ENCODE results near the gene DOCK6. TPM values are rescaled to one million over a fixed set of nuclear protein-coding genes. Genes with fewer than 3 reads are reported as not detected.

The DOCK6 gene
- total RNA-seq, 2 donors from 2014 or later = 77.1 to 89.2 TPM

GRCh38 chr19:11154683-11155047 is 107.7 kb downstream of the DOCK6 start:
- Histone ChIP-seq H3K9me3 (no peaks in the 10 kb centered on the region), H3K36me3 (replicated peaks in 1 of 2; ENCODE audit: insufficient read depth in 1 of 2, low read depth in 2 of 2) (no peaks in the 10 kb centered on the region), H3K27me3 (no peaks in the 10 kb centered on the region), H3K4me3 (no peak overlapping the region), H3K4me1 (peaks cover 63% of the 10 kb centered on the region), H3K27ac (no peak overlapping the region)
- intact Hi-C loops (cut with DNase I) = no loop called here
- no peak for DNase-seq
- ATAC-seq = no peak
- WGBS, 2 donors = 39 to 40% methylated on average over 6 of the region's 6 CpGs
- TF ChIP-seq CTCF (IDR thresholded peaks at IDR 0.05) (no peak), POLR2A (IDR thresholded peaks at IDR 0.05) (no peak)

- peak overlapping the region; percentile 75 to 86 (median 80) for H3K27ac ChIP-seq
- H3K4me1 ChIP-seq = peaks cover 44% of the 10 kb centered on the region
- DNase-seq (peak; percentile 82 to 91 (median 90)), ATAC-seq (peak; percentile 65)
- H3K4me3 ChIP-seq = no peak overlapping the region
- no peaks in the 10 kb centered on the region for H3K27me3 ChIP-seq
- no peak for TF ChIP-seq CTCF (IDR thresholded peaks at IDR 0.05)
- TF ChIP-seq POLR2A (IDR thresholded peaks at IDR 0.05) = no peak
- no peaks in the 10 kb centered on the region for H3K36me3 ChIP-seq (replicated peaks in 1 of 2; ENCODE audit: insufficient read depth in 1 of 2, low read depth in 2 of 2)
- no peaks in the 10 kb centered on the region for H3K9me3 ChIP-seq
- WGBS, 2 donors = 52 to 74% methylated on average over 7 to 11 of the region's 11 CpGs
- intact Hi-C loops (cut with DNase I) = no loop called here
Observed at GRCh38 chr19:11152318-11153062, 109.8 kb downstream of the DOCK6 start.

GRCh38 chr19:11151181-11151580 is 111.1 kb downstream of the DOCK6 start:
- Histone ChIP-seq H3K4me3 (no peak overlapping the region), H3K36me3 (replicated peaks in 1 of 2; ENCODE audit: insufficient read depth in 1 of 2, low read depth in 2 of 2) (no peaks in the 10 kb centered on the region), H3K27ac (no peak overlapping the region), H3K27me3 (no peaks in the 10 kb centered on the region), H3K9me3 (no peaks in the 10 kb centered on the region), H3K4me1 (peaks cover 31% of the 10 kb centered on the region)
- intact Hi-C loops (cut with DNase I) = no loop called here
- ATAC-seq (no peak), DNase-seq (no peak)
- TF ChIP-seq POLR2A (IDR thresholded peaks at IDR 0.05) = no peak
- no peak for TF ChIP-seq CTCF (IDR thresholded peaks at IDR 0.05)
- 86 to 90% methylated on average over 7 of the region's 7 CpGs for WGBS, 2 donors

Other genes starting within 250 kb of the DOCK6 start
- gene LDLR, start 173.1 kb downstream of the DOCK6 start, total RNA-seq = 100 to 1,000 TPM in 1 of 2 donors, 10 to 100 TPM in 1; 18.9 to 105 TPM
- 1 to 10 TPM; 1.8 to 6.9 TPM for gene SPC24, start 106.7 kb downstream of the DOCK6 start, total RNA-seq
- 100 to 1,000 TPM; 133 to 165 TPM for gene KANK2, start 65.0 kb downstream of the DOCK6 start, total RNA-seq
- not detected for gene ANGPTL8, start 22.9 kb downstream of the DOCK6 start, total RNA-seq
- not detected for gene TSPAN16, start 33.6 kb upstream of the DOCK6 start, total RNA-seq
- gene RAB3D, start 77.1 kb upstream of the DOCK6 start, total RNA-seq = 10 to 100 TPM; 47.1 to 51.6 TPM
- gene TMEM205, start 83.7 kb upstream of the DOCK6 start, total RNA-seq = 100 to 1,000 TPM; 176 to 197 TPM
- gene CCDC159, start 84.0 kb upstream of the DOCK6 start, total RNA-seq = 10 to 100 TPM; 26.5 to 32.6 TPM
- gene PLPPR2, start 92.9 kb upstream of the DOCK6 start, total RNA-seq = 10 to 100 TPM in 1 of 2 donors, 1 to 10 TPM in 1; 9.9 to 30.3 TPM
- 1 to 10 TPM in 1 of 2 donors, under 1 TPM in 1; 0.78 to 2.0 TPM for gene SWSAP1, start 112.1 kb upstream of the DOCK6 start, total RNA-seq
- gene EPOR, start 121.8 kb upstream of the DOCK6 start, total RNA-seq = 10 to 100 TPM; 15.0 to 20.4 TPM
- gene RGL3, start 156.8 kb upstream of the DOCK6 start, total RNA-seq = 10 to 100 TPM; 35.0 to 56.0 TPM
- gene ODAD3, start 172.6 kb upstream of the DOCK6 start, total RNA-seq = under 1 TPM in 1 of 2 donors, not detected in 1; 0.26 TPM
- 100 to 1,000 TPM; 134 to 194 TPM for gene PRKCSH, start 173.1 kb upstream of the DOCK6 start, total RNA-seq
- not detected for gene ELAVL3, start 218.5 kb upstream of the DOCK6 start, total RNA-seq
- 10 to 100 TPM in 1 of 2 donors, 1 to 10 TPM in 1; 9.6 to 22.1 TPM for gene ZNF653, start 243.3 kb upstream of the DOCK6 start, total RNA-seq